HepG2 (cell line): ENCODE results near the gene WDR18. TPM values are rescaled to one million over a fixed set of nuclear protein-coding genes. Genes with fewer than 3 reads are reported as not detected.
A peak's percentile ranks its signal among the peaks of the same experiment; 100 is the strongest.

ENCODE experiments used
- CCAR2 ChIP-seq: fragments of 200-400 bp; formaldehyde crosslinking; optimal IDR thresholded peaks from 2 replicates; pipeline ENCODE3; 2018; ENCODE audit warnings: low read depth, mild to moderate bottlenecking, low read length, moderate library complexity
- FOXP4 ChIP-seq: sonication (generic); formaldehyde crosslinking; IDR thresholded peaks from 2 replicates; pipeline ENCODE4 v1.4.0; 2020; ENCODE audit warnings: missing genetic modification reagents
- GLI4 ChIP-seq: sonication (generic); formaldehyde crosslinking; IDR thresholded peaks from 2 replicates; pipeline ENCODE4 v1.5.1; 2020; ENCODE audit warnings: missing genetic modification reagents, mild to moderate bottlenecking, moderate library complexity, borderline replicate concordance
- GRHL1 ChIP-seq: sonication (generic); formaldehyde crosslinking; conservative IDR thresholded peaks from 2 replicates; pipeline ENCODE4 v1.8.0; 2022; ENCODE audit warnings: missing genetic modification reagents
- HMGXB3 ChIP-seq: sonication (generic); formaldehyde crosslinking; IDR thresholded peaks from 2 replicates; pipeline ENCODE4 v1.4.0; 2020; ENCODE audit warnings: missing genetic modification reagents, borderline replicate concordance
- JUNB ChIP-seq: sonication (generic); formaldehyde crosslinking; IDR thresholded peaks from 2 replicates; pipeline ENCODE4 v1.8.0; 2022; ENCODE audit warnings: missing genetic modification reagents, mild to moderate bottlenecking, borderline replicate concordance
- NAIF1 ChIP-seq: sonication (generic); formaldehyde crosslinking; IDR thresholded peaks from 2 replicates; pipeline ENCODE4 v1.5.0; 2020; ENCODE audit warnings: mild to moderate bottlenecking, missing genetic modification reagents, borderline replicate concordance
- NFE2L2 ChIP-seq: fragments of 150-350 bp; IDR thresholded peaks from 2 replicates; pipeline ENCODE4 v1.6.1; 2014; ENCODE audit warnings: low read length
- PAWR ChIP-seq: sonication (generic); formaldehyde crosslinking; IDR thresholded peaks from 2 replicates; pipeline ENCODE4 v1.4.0; 2020; ENCODE audit warnings: missing genetic modification reagents, mild to moderate bottlenecking, borderline replicate concordance
- PCBP1 ChIP-seq: fragments of 200-400 bp; formaldehyde crosslinking; IDR thresholded peaks from 2 replicates; pipeline ENCODE4 v1.6.1; 2017; ENCODE audit warnings: mild to moderate bottlenecking, low read depth, low read length, borderline replicate concordance
- PITX1 ChIP-seq: sonication (generic); formaldehyde crosslinking; IDR thresholded peaks from 2 replicates; pipeline ENCODE4 v1.5.1; 2020; ENCODE audit warnings: mild to moderate bottlenecking, missing genetic modification reagents
- RAD51 ChIP-seq: fragments of 450-650 bp; IDR thresholded peaks from 2 replicates; pipeline ENCODE4 v1.6.1; 2016; ENCODE audit warnings: borderline replicate concordance
- RXRB ChIP-seq: IDR thresholded peaks from 2 replicates; pipeline ENCODE4 v1.6.1; 2016; ENCODE audit warnings: borderline replicate concordance, missing genetic modification reagents, missing compliant biosample characterization
- SSRP1 ChIP-seq: IDR thresholded peaks from 2 replicates; pipeline ENCODE4 v1.6.1; 2016; ENCODE audit warnings: control low read depth
- TAF15 ChIP-seq: fragments of 200-400 bp; formaldehyde crosslinking; IDR thresholded peaks from one replicate; pipeline ENCODE4 v1.6.1; 2018; ENCODE audit warnings: mild to moderate bottlenecking, low read depth, low read length; ENCODE audit not compliant: poor library complexity, severe bottlenecking
- TRAFD1 ChIP-seq: sonication (generic); formaldehyde crosslinking; IDR thresholded peaks from 2 replicates; pipeline ENCODE4 v1.5.1; 2020; ENCODE audit warnings: missing genetic modification reagents, mild to moderate bottlenecking, borderline replicate concordance
- ZNF441 ChIP-seq: sonication (generic); formaldehyde crosslinking; IDR thresholded peaks from 2 replicates; pipeline ENCODE4 v1.7.0; 2021; ENCODE audit warnings: missing genetic modification reagents, borderline replicate concordance
- ZNF446 ChIP-seq: sonication (generic); formaldehyde crosslinking; IDR thresholded peaks from 2 replicates; pipeline ENCODE4 v1.5.0; 2020; ENCODE audit warnings: mild to moderate bottlenecking, missing genetic modification reagents
- ZNF496 ChIP-seq: sonication (generic); formaldehyde crosslinking; IDR thresholded peaks from 2 replicates; pipeline ENCODE4 v1.8.1; 2023; ENCODE audit warnings: mild to moderate bottlenecking, moderate library complexity, missing genetic modification reagents; ENCODE audit not compliant: insufficient replicate concordance
- ZNF619 ChIP-seq: sonication (generic); formaldehyde crosslinking; IDR thresholded peaks from 2 replicates; pipeline ENCODE4 v1.4.0; 2020; ENCODE audit warnings: mild to moderate bottlenecking, missing genetic modification reagents
- polyA plus RNA-seq, 8 experiments: library from polyadenylated mRNA; depleted of rRNA in 3 of 8; stranded (reverse) in 7 of 8; unstranded in 1 of 8; fragments of >200 nt; fragmentation: Illumina TruSeq in 4 of 8; extraction: Trizol in 4 of 8; gene quantifications; 2 replicates each; pipeline versions ENCODE4 v1.2.1 to v1.2.3, GENCODE V29; 2011 to 2016; ENCODE audit warnings: low read depth in 4 of 8, missing spikeins in 1 of 8, mixed read lengths in 1 of 8; ENCODE audit not compliant: insufficient read depth in 1 of 8
- total RNA-seq, 5 experiments: library from RNA; depleted of rRNA; stranded (reverse); fragments of >200 nt; fragmentation: Illumina TruSeq; extraction: Trizol; gene quantifications; 2 replicates each; pipeline ENCODE4 v1.2.3, GENCODE V29; 2016; ENCODE audit warnings: low read depth in 1 of 5

The WDR18 gene
- total and polyA plus RNA-seq, 2 of the 13 experiments (the other 11 are each of a cell fraction or from before 2014, with no cell fraction given): 36.4 to 47.6 TPM

GRCh38 chr19:974564-975257 is 9.4 kb upstream of the WDR18 start (continued):
- TF ChIP-seq TRAFD1 (CRISPR knock-in tag) (no peak), CCAR2 (no peak), GLI4 (CRISPR knock-in tag) (no peak), PITX1 (CRISPR knock-in tag) (no peak), ZNF496 (CRISPR knock-in tag) (no peak), PCBP1 (peak; percentile 87; the same call in 1 of the 2 replicates), FOXP4 (no peak), ZNF446 (CRISPR knock-in tag) (no peak), NAIF1 (no peak), ZNF441 (CRISPR knock-in tag) (no peak), GRHL1 (CRISPR knock-in tag) (no peak), ZNF619 (no peak), RAD51 (no peak), TAF15 (no peak), SSRP1 (CRISPR knock-in tag) (no peak), RXRB (no peak), HMGXB3 (CRISPR knock-in tag) (no peak), JUNB (CRISPR knock-in tag) (no peak), NFE2L2 (no peak), PAWR (CRISPR knock-in tag) (no peak)
